Caco-2 (cell line): ENCODE measurements around the gene FAT2. TPM values are rescaled to one million over a fixed set of nuclear protein-coding genes. Genes with fewer than 3 reads are reported as not detected.

ENCODE experiments used
- BruUV-seq: library from RNA; stranded (reverse); fragments of 400-500 nt; replicated peaks from 2 replicates; lab custom pipeline; 2021; lab: Mats Ljungman, UMichigan
- CTCF ChIA-PET: fragments of 300-600 bp; sonication (Branson Sonifier 250); formaldehyde crosslinking; loops from one replicate; lab custom pipeline; 2022; ENCODE audit warnings: antibody characterized with exemption; lab: Charles Lee
- POLR2A ChIA-PET: fragments of 300-600 bp; sonication (Branson Sonifier 250); formaldehyde crosslinking; loops from one replicate; lab custom pipeline; 2022; ENCODE audit warnings: antibody characterized with exemption; lab: Charles Lee
- DNase-seq, 2 experiments: peaks; one replicate each; pipeline versions ENCODE4 v3.0.0 to v3.0.0-alpha.2; 2020 to 2022
- H3K27me3 ChIP-seq: replicated peaks from 2 replicates; pipeline ENCODE4 v1.6.0; 2011; ENCODE audit warnings: low read length; ENCODE audit not compliant: control insufficient read depth, insufficient read depth
- H3K36me3 ChIP-seq: 2 replicates; pipeline ENCODE4 v1.5.1; 2011; ENCODE audit warnings: low read length; ENCODE audit not compliant: control insufficient read depth, insufficient read depth
- H3K4me1 ChIP-seq: fragments of 250-450 bp; sonication (Bioruptor Pico); 2 replicates; pipeline ENCODE4 v1.5.1; 2020; ENCODE audit warnings: mild to moderate bottlenecking
- H3K4me3 ChIP-seq: 2 replicates; pipeline ENCODE4 v1.5.1; 2011; ENCODE audit warnings: low read depth, mild to moderate bottlenecking, control low read depth, low read length
- H3K9me3 ChIP-seq: fragments of 250-450 bp; sonication (Bioruptor Pico); 2 replicates; pipeline ENCODE4 v1.5.1; 2020; ENCODE audit warnings: mild to moderate bottlenecking, moderate library complexity
- H3K27ac Mint-ChIP-seq: one replicate; pipeline ENCODE4 v1.8.0; 2022; ENCODE audit warnings: mixed read lengths; ENCODE audit not compliant: unreplicated experiment
- H3K27me3 Mint-ChIP-seq: one replicate; pipeline ENCODE4 v1.8.0; 2022; ENCODE audit warnings: mixed read lengths; ENCODE audit not compliant: insufficient read depth, unreplicated experiment
- H3K36me3 Mint-ChIP-seq: one replicate; pipeline ENCODE4 v1.8.0; 2022; ENCODE audit warnings: mild to moderate bottlenecking, mixed read lengths; ENCODE audit not compliant: insufficient read depth, unreplicated experiment
- H3K4me1 Mint-ChIP-seq: one replicate; pipeline ENCODE4 v1.8.0; 2022; ENCODE audit warnings: low read depth, mixed read lengths; ENCODE audit not compliant: unreplicated experiment
- H3K4me3 Mint-ChIP-seq: one replicate; pipeline ENCODE4 v1.8.0; 2022; ENCODE audit warnings: mild to moderate bottlenecking, moderate library complexity, mixed read lengths; ENCODE audit not compliant: unreplicated experiment
- H3K9me3 Mint-ChIP-seq: one replicate; pipeline ENCODE4 v1.8.0; 2022; ENCODE audit warnings: mixed read lengths; ENCODE audit not compliant: unreplicated experiment
- CTCF ChIP-seq, 2 experiments: fragments of 200-600 bp in 1 of 2; IDR thresholded peaks; 1 replicate in 1 of 2; 2 replicates in 1 of 2; pipeline versions ENCODE4 v1.5.1 to v1.8.0; 2011 to 2022; ENCODE audit warnings: antibody characterized with exemption in 1 of 2, control low read depth in 1 of 2, inconsistent platforms in 1 of 2, low read depth in 1 of 2, low read length in 1 of 2, mild to moderate bottlenecking in 1 of 2, moderate library complexity in 1 of 2; ENCODE audit not compliant: insufficient read depth in 1 of 2, severe bottlenecking in 1 of 2, unreplicated experiment in 1 of 2
- intact Hi-C: fragments of 100-400 bp; cut with micrococcal nuclease; formaldehyde crosslinking; loops from one replicate; pipeline ENCODE4 v1.10.0; 2022; ENCODE audit not compliant: unreplicated experiment
- total RNA-seq: library from RNA; stranded (reverse); gene quantifications from 2 replicates; pipeline ENCODE4 v1.2.3, GENCODE V29; 2022

The FAT2 gene
- total RNA-seq, 1 experiment from 2014 or later = 0.32 TPM

DNA sequence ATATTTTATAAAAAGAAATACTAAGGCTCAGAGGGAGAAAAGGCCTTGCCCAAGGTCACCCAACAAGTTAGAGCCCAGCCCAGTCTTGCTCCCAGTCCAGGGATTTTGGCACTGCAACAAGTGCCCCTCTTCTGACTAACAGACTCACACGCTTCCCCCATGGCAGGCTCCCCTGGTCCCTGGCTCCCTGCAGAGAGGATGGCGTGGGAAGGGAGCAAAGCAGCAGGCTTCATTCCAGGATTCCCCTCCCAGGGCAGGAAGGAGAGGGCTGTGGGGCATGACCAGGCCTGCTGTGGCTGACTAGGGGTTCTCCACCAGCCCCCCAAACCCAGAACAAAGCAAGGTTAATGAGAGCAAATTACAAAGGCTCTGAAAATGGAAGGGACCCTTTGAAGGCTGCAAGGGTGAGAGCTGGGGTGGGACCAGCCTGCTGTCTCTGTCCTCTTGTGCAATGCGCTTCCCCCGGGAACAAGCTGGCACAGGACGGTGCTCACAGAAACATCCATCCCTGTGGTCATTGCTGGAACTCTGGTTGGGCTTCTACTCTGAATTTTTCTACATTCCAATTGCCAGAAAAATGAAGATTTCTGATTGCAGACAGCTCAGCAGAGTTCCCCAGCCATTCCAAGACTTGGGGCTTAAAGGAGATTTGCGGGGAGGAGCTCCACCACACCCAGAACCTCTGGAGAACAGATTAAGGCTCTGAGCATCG is 37.1 kb upstream of the FAT2 start:
- Mint-ChIP-seq H3K27me3 (no peaks in the 10 kb centered on the region), H3K4me1 (no peaks in the 10 kb centered on the region), H3K27ac (no peak overlapping the region), H3K36me3 (no peaks in the 10 kb centered on the region), H3K4me3 (no peak overlapping the region), H3K9me3 (no peaks in the 10 kb centered on the region)
- H3K9me3 ChIP-seq = no peaks in the 10 kb centered on the region
- no peaks in the 10 kb centered on the region for H3K27me3 ChIP-seq
- TF ChIP-seq CTCF (IDR thresholded peaks at IDR 0.05; ENCODE audit: insufficient read depth in 1 of 2, low read depth in 1 of 2, low read length in 1 of 2, severe bottlenecking in 1 of 2, unreplicated experiment in 1 of 2) = no peak
- ChIA-PET CTCF (no interaction called here), POLR2A (no interaction called here)
- BruUV-seq = no TSS peak
- H3K4me1 ChIP-seq = no peaks in the 10 kb centered on the region
- intact Hi-C loops = no loop called here
- DNase-seq = no peak
- no peak overlapping the region for H3K4me3 ChIP-seq
- H3K36me3 ChIP-seq = no peaks in the 10 kb centered on the region

GRCh38 chr5:151627650-151628049 is 36.5 kb upstream of the FAT2 start:
- Histone ChIP-seq H3K4me1 (no peaks in the 10 kb centered on the region), H3K36me3 (no peaks in the 10 kb centered on the region), H3K27me3 (no peaks in the 10 kb centered on the region), H3K4me3 (no peak overlapping the region), H3K9me3 (no peaks in the 10 kb centered on the region)
- Mint-ChIP-seq H3K27me3 (no peaks in the 10 kb centered on the region), H3K36me3 (no peaks in the 10 kb centered on the region), H3K27ac (no peak overlapping the region), H3K4me1 (no peaks in the 10 kb centered on the region), H3K9me3 (no peaks in the 10 kb centered on the region), H3K4me3 (no peak overlapping the region)
- ChIA-PET POLR2A (no interaction called here), CTCF (no interaction called here)
- no peak for DNase-seq
- no peak for TF ChIP-seq CTCF (IDR thresholded peaks at IDR 0.05; ENCODE audit: insufficient read depth in 1 of 2, low read depth in 1 of 2, low read length in 1 of 2, severe bottlenecking in 1 of 2, unreplicated experiment in 1 of 2)
- intact Hi-C loops = no loop called here
- BruUV-seq = no TSS peak

DNA sequence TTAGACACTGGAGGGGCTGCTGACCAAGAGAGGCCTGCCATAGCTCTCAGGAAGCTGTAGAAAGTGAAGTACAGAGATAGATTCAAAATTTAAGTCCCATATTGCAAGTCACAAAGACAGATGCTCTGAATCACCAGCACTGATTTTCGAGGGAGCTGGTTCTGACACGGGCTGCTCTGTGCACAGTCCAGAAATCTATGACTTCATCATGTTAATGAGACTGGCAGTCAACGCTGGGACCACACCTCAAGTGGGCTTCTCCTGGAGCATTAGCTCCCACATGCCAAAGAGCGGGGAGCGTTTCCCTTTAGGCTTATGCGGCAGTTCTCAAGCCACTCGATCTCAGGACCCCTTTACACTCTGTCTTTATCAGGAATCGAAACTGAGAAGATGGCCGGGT is 34.2 kb upstream of the FAT2 start:
- no peak for TF ChIP-seq CTCF (IDR thresholded peaks at IDR 0.05; ENCODE audit: insufficient read depth in 1 of 2, low read depth in 1 of 2, low read length in 1 of 2, severe bottlenecking in 1 of 2, unreplicated experiment in 1 of 2)
- Mint-ChIP-seq H3K4me1 (peaks cover 12% of the 10 kb centered on the region), H3K4me3 (no peak overlapping the region), H3K36me3 (no peaks in the 10 kb centered on the region), H3K9me3 (no peaks in the 10 kb centered on the region), H3K27me3 (no peaks in the 10 kb centered on the region), H3K27ac (no peak overlapping the region)
- no TSS peak for BruUV-seq
- POLR2A ChIA-PET = no interaction called here
- no peaks in the 10 kb centered on the region for H3K9me3 ChIP-seq
- H3K36me3 ChIP-seq = no peaks in the 10 kb centered on the region
- DNase-seq = no peak
- H3K4me1 ChIP-seq = peaks cover 5% of the 10 kb centered on the region
- H3K4me3 ChIP-seq = no peak overlapping the region
- no peaks in the 10 kb centered on the region for H3K27me3 ChIP-seq
- CTCF ChIA-PET = no interaction called here
- intact Hi-C loops = no loop called here
